ENCODE data around the gene B3GNT7.

B3GNT7 gene

DNA sequence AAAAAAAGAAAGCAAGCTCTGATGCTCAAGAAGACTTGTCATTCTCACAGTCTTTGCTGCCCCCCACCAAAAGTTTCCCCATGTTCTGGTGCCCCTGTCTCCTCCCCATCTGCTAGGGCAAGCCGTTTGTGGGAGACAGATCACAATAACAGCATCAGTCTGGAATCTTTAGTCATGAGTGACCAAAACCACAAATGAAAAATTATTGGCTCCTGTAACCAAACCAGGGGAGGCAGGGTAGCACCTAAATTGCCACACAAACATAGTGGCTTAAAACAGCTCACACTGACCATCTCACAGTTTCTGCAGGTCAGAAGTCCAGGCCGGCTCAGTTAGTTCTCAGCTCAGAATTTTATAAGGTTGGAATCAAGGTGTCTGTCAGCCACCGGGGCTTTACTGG, 9.1 kb upstream of the B3GNT7 start:
- H3K4me3 ChIP-seq (ENCODE audit: low read length): no peak overlapping the region
- TF ChIP-seq, protein P1, sequence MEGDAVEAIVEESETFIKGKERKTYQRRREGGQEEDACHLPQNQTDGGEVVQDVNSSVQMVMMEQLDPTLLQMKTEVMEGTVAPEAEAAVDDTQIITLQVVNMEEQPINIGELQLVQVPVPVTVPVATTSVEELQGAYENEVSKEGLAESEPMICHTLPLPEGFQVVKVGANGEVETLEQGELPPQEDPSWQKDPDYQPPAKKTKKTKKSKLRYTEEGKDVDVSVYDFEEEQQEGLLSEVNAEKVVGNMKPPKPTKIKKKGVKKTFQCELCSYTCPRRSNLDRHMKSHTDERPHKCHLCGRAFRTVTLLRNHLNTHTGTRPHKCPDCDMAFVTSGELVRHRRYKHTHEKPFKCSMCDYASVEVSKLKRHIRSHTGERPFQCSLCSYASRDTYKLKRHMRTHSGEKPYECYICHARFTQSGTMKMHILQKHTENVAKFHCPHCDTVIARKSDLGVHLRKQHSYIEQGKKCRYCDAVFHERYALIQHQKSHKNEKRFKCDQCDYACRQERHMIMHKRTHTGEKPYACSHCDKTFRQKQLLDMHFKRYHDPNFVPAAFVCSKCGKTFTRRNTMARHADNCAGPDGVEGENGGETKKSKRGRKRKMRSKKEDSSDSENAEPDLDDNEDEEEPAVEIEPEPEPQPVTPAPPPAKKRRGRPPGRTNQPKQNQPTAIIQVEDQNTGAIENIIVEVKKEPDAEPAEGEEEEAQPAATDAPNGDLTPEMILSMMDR (conservative IDR thresholded peaks at IDR 0.05; ENCODE audit: low read length): no peak
- peak; percentile 74 for DNase-seq (ENCODE audit: low read depth)

DNA sequence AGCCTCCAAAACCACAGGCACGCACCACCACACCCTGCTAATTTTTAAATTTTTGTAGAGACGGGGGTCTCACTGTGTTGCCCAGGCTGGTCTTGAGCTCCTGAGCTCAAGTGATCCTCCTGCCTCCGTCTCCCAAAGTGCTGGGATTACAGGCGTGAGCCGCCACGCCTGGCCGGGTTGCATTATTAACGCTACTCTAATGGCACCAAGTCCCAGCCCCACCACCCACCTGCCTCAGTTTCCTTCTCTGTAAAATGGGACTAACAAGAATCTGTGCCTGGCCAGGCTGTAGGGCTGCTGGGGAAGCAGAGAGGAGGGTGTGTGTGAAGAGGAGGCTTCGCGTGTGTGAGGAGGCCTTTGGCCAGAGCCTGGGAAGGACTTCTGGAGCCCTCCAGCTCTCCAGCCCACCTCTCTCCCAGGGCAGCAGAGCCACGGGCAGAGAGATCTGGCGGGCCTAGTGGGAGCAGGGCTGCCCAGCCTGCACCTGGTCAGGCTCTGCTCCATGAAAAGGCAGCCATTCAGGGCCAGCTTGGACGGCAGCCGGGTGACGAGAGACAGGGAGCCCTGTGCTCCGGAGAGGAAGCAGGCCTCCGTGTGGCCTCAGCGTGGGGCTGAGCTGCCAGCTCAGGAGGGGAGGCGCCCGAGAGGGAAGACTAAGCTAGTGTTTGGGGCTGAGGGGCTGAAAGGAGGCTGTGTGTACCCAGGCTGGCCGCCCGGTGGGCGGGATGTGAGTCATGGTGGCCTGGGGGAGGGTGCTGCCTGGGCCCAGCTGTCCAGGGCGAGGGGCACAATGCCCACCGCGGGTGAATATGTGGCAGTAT, 7.4 kb upstream of the B3GNT7 start:
- peak; percentile 49 for DNase-seq (ENCODE audit: low read depth)
- TF ChIP-seq, protein P1 (conservative IDR thresholded peaks at IDR 0.05; ENCODE audit: low read length): 0 out of 2 replicates have a peak, but pooled peaks have one; percentile 9
- H3K4me3 ChIP-seq (ENCODE audit: low read length): no peak overlapping the region

DNA sequence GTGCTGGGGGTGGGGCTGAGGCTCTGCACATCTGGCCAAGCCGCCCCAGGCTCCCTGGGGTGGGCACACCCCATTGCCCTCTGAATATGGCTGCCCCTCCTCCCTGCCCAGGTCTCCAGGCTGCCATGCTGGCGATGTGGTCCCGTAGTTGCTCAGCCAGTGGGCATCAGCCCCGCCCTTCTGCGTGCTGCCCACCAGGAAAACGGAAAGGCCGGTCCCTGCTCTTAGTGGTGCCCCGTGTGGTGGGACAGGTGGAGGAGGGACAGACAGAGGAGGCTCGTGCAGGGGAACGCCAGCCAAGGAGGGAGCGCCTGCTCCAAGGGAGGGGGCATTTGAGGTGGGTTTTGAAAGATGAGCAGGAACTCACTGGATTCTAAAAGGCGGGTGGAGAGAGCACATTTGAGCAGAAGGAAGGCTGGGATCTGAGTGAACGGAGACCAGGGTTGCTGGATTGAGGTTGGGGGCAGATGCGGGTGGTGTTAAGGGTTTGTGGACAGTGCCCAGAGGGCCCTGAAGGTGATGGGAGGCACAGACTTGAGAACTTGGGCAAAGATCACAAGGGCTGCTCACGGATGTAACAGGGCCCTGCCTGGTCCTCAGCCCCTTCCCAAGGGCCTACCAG, 6.7 kb upstream of the B3GNT7 start:
- no peak overlapping the region for H3K4me3 ChIP-seq (ENCODE audit: low read length)
- no peak for DNase-seq (ENCODE audit: low read depth)
- TF ChIP-seq, protein P1 (conservative IDR thresholded peaks at IDR 0.05; ENCODE audit: low read length): no peak

DNA sequence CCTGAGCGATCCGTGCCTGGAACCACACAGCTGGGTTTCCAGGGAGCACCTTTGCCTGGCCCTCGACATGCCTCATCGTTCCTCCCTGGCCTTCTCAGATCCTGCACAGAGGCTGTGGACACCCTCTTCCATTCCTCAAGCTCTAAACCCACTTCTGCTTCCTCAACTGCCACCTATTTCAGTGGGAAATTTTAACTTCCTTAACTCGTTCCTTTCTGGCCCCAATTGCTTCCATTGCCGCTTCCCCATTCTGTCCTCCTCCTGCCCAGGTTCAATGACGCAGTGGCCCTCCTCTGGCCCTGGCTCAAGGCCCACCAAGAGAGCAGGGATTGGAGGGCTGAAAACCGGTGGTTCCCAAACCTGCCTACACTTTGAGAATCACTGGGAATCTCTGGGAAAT, 4.8 kb upstream of the B3GNT7 start:
- DNase-seq (ENCODE audit: low read depth): no peak
- H3K4me3 ChIP-seq (ENCODE audit: low read length): no peak overlapping the region
- TF ChIP-seq, protein P1 (conservative IDR thresholded peaks at IDR 0.05; ENCODE audit: low read length): no peak

DNA sequence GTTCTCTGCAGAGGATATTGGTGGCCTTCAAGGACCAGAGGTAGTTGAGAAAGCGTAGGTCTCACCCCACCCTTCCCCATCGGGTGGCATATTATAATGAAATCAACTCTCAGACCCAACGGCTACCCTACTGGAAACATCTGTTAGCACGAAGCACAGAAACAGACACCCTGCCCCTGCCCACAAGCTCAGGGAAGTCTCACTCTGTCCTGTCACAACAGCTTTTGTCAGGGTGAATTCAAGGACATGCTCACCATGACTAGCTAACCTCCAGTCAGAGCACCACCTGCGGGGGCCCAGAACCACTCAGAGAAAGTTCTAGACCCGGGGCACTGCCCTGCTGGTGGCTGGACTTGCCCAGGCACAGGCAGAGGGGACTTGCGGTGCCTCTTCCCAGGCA, 3.5 kb upstream of the B3GNT7 start:
- DNase-seq (ENCODE audit: low read depth): no peak
- TF ChIP-seq, protein P1 (conservative IDR thresholded peaks at IDR 0.05; ENCODE audit: low read length): no peak
- no peak overlapping the region for H3K4me3 ChIP-seq (ENCODE audit: low read length)

DNA sequence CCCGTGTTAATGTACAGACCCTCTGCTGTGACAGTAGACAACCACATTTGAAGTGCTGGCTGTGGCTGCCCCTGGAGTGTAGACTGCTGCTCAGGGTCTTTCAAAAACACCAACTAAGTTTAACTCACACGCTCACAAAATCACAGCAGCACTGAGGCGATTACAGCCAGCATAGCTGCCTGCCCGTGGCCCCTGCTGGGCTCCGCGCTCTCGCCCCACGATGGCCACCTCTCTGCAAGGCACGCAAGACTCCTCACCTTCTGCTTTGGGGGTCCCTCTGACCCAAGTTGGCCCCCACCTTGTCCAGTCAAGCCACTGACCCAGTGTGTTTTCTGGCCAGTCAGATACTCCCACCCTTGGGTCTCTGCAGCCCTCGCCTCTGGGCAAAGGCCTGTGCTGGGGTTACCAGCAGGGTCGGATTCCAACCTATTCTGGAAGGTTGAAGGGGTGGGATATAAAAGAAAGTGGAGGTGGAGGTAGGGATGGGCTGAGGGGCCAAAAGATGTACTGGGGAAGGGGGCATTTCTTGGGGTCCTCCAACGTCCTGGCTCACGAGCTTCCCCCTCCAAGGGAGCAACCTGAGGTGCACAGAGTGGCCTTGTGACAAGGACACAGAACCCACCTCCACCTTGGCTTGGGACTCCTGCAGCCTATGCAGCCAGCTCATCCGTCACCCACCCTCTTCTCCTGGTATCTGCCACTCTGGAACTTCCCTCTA, 2.9 kb upstream of the B3GNT7 start:
- DNase-seq (ENCODE audit: low read depth): no peak
- H3K4me3 ChIP-seq (ENCODE audit: low read length): no peak overlapping the region
- TF ChIP-seq, protein P1 (conservative IDR thresholded peaks at IDR 0.05; ENCODE audit: low read length): no peak

All from AG10803 (cell line).